Esophagus squamous epithelium (tissue), 5 donors: ENCODE data around the gene HAUS6. TPM values are rescaled to one million over a fixed set of nuclear protein-coding genes. Genes with fewer than 3 reads are reported as not detected.

Experiments
- DNase-seq: peaks from one replicate; lab custom pipeline; 2025; lab: John Stamatoyannopoulos, UW
- H3K27ac ChIP-seq, 4 donors: fragments of 200-600 bp; sonication (generic); one replicate each; pipeline ENCODE4 v1.5.1; 2016 to 2019; ENCODE audit warnings: mild to moderate bottlenecking in 1 of 4
- H3K27me3 ChIP-seq, 4 donors: fragments of 200-600 bp; sonication (generic); 1 replicate in 3 of 4; 2 replicates in 1 of 4; pipeline versions ENCODE4 v1.5.1 to v1.6.0; 2017 to 2021; ENCODE audit warnings: antibody characterized with exemption in 1 of 4
- H3K36me3 ChIP-seq, 3 donors: fragments of 200-600 bp; sonication (generic); one replicate each; pipeline ENCODE4 v1.5.1; 2016 to 2019
- H3K4me1 ChIP-seq, 3 donors: fragments of 200-600 bp; sonication (generic); one replicate each; pipeline ENCODE4 v1.5.1; 2017 to 2019
- H3K4me3 ChIP-seq, 4 donors: fragments of 200-600 bp; sonication (generic); 1 replicate in 3 of 4; 2 replicates in 1 of 4; pipeline ENCODE4 v1.5.1; 2016 to 2019; ENCODE audit warnings: mild to moderate bottlenecking in 2 of 4, moderate library complexity in 1 of 4
- H3K9me3 ChIP-seq, 3 donors: fragments of 200-600 bp; sonication (generic); one replicate each; pipeline ENCODE4 v1.5.1; 2016 to 2019
- POLR2A ChIP-seq, 4 donors: fragments of 450-650 bp; IDR thresholded peaks; one replicate each; pipeline ENCODE4 v1.6.1; 2017; ENCODE audit warnings: antibody characterized with exemption in 4 of 4, mild to moderate bottlenecking in 4 of 4, moderate library complexity in 3 of 4
- WGBS, 2 donors: methylation state at CpG; one replicate each; pipeline ENCODE4 v1.1.5; 2018; 5-methylcytosine and 5-hydroxymethylcytosine counted together
- intact Hi-C: fragments of 100-400 bp; cut with DNase I; formaldehyde crosslinking; loops from one replicate; pipeline ENCODE4 v1.15.0; 2022
- total RNA-seq, 4 donors: library from RNA; depleted of rRNA; stranded (reverse); fragments of >200 nt; gene quantifications; one replicate each; pipeline ENCODE4 v1.1.0, GENCODE V29; 2016
- TF ChIP-seq, protein P1 (sequence below), 6 experiments: fragments of 450-650 bp in 4 of 6; fragments of 200-600 bp in 2 of 6; sonication (generic) in 2 of 6; IDR thresholded peaks; one replicate each; pipeline ENCODE4 v1.5.1; 2016 to 2019; ENCODE audit warnings: antibody characterized with exemption in 6 of 6, mild to moderate bottlenecking in 4 of 6, moderate library complexity in 4 of 6
- donor health status: DM: yes; HTN: yes; CAD: no.

HAUS6 gene
- total RNA-seq, 4 donors from 2014 or later, result 3.1 to 9.3 (median 9.0) TPM

DNA sequence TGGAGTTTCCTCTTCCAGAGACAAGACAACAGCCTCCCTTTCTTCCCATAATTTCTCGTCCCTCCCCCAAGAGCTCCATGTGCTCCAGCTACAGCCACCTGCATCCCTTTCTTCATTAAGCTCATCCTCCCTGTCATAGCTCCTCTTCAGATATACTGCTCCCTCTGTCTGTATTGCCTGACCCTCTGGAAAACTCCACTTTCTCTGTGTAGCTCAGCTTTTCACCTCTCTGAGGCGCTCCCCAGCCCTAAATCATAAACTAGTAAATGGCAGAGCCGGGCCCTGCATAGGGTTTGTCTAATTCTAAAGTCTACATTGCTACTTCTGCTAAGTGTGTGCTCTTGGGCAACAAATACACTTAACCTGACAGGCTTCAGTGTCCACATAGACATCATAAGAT lies 33.4 kb upstream of the HAUS6 start:
- TF ChIP-seq, protein P1, sequence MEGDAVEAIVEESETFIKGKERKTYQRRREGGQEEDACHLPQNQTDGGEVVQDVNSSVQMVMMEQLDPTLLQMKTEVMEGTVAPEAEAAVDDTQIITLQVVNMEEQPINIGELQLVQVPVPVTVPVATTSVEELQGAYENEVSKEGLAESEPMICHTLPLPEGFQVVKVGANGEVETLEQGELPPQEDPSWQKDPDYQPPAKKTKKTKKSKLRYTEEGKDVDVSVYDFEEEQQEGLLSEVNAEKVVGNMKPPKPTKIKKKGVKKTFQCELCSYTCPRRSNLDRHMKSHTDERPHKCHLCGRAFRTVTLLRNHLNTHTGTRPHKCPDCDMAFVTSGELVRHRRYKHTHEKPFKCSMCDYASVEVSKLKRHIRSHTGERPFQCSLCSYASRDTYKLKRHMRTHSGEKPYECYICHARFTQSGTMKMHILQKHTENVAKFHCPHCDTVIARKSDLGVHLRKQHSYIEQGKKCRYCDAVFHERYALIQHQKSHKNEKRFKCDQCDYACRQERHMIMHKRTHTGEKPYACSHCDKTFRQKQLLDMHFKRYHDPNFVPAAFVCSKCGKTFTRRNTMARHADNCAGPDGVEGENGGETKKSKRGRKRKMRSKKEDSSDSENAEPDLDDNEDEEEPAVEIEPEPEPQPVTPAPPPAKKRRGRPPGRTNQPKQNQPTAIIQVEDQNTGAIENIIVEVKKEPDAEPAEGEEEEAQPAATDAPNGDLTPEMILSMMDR (IDR thresholded peaks at IDR 0.05), result no peak
- no peak for TF ChIP-seq POLR2A (IDR thresholded peaks at IDR 0.05)
- Histone ChIP-seq H3K27me3 (no peaks in the 10 kb centered on the region), H3K27ac (no peak overlapping the region), H3K9me3 (no peaks in the 10 kb centered on the region), H3K36me3 (no peaks in the 10 kb centered on the region), H3K4me3 (no peak overlapping the region), H3K4me1 (no peaks in the 10 kb centered on the region)
- DNase-seq, result no peak
- 81 to 91% methylated on average over 3 of the region's 3 CpGs for WGBS, 2 donors
- intact Hi-C loops, result no loop called here

DNA sequence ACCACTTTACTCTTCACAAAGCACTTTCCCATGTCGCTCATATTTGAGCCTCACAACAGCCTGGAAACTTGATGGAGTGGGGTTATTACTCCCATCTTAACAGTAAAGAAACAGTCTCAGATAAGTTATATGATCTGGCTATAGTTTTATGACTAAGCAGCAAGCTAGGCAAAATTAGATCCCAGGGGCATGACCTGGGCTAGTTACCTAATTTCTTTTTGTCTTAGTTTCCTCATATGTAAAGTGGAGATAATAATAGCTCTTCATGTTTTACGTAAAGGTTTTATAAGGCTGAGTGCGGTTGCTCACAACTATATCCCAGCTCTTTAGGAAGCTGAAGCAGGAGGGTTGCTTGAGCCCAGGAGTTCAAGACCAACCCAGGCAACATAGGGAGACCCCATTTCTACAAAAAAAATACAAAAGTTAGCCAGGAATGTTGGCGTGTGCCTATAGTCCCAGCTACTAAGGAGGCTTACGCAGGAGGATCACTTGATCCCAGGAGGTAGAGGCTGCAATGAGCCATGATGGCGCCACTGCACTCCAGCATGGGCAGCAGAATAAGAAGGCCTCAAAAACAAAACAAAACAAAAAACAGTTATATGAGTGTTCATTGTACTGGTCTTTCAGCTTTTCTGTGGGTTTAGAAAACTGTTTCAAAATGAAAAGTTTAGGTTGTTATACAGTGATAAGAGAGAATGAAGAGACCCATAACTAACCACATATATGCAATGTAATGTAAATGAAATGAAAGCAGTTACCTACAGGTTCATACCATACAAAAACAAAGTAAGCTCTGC lies 31.0 kb upstream of the HAUS6 start:
- DNase-seq, result no peak
- peaks cover 0 to 16% (median 12%) of the 10 kb centered on the region in 3 donors for H3K4me1 ChIP-seq
- no peaks in the 10 kb centered on the region for H3K9me3 ChIP-seq
- WGBS, 2 donors, result 81 to 83% methylated on average over 5 to 6 of the region's 6 CpGs
- no peaks in the 10 kb centered on the region for H3K27me3 ChIP-seq
- intact Hi-C loops, result no loop called here
- no peak overlapping the region for H3K4me3 ChIP-seq
- no peaks in the 10 kb centered on the region for H3K36me3 ChIP-seq
- TF ChIP-seq, protein P1 (IDR thresholded peaks at IDR 0.05), result no peak
- TF ChIP-seq POLR2A (IDR thresholded peaks at IDR 0.05), result no peak
- no peak overlapping the region for H3K27ac ChIP-seq

DNA sequence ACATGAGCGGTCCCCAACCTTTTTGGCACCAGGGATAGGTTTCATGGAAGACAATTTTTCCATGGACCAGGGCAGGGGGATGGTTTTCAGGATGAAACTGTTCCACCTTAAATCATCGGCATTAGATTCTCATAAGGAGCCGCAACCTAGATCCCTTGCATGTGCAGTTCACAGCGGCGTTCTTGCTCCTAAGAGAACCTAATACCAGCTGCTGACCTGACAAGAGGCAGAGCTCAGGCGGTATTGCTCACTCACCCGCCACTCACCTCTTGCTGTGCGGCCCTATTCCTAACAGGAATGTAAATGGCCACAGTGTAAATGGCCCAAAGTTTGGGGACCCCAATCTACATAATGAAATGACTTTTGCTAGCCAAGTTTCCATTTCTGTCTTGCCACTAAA lies 27.7 kb upstream of the HAUS6 start:
- peaks cover 0 to 2% (median 0%) of the 10 kb centered on the region in 3 donors for H3K36me3 ChIP-seq
- no peak for DNase-seq
- intact Hi-C loops, result no loop called here
- TF ChIP-seq POLR2A (IDR thresholded peaks at IDR 0.05), result no peak
- TF ChIP-seq, protein P1 (IDR thresholded peaks at IDR 0.05), result no peak
- no peaks in the 10 kb centered on the region for H3K27me3 ChIP-seq
- no peak overlapping the region for H3K4me3 ChIP-seq
- WGBS, 2 donors, result 74 to 84% methylated on average over 8 of the region's 8 CpGs
- H3K27ac ChIP-seq, result no peak overlapping the region
- H3K4me1 ChIP-seq, result peaks cover 0 to 49% (median 22%) of the 10 kb centered on the region in 3 donors
- H3K9me3 ChIP-seq, result no peaks in the 10 kb centered on the region

DNA sequence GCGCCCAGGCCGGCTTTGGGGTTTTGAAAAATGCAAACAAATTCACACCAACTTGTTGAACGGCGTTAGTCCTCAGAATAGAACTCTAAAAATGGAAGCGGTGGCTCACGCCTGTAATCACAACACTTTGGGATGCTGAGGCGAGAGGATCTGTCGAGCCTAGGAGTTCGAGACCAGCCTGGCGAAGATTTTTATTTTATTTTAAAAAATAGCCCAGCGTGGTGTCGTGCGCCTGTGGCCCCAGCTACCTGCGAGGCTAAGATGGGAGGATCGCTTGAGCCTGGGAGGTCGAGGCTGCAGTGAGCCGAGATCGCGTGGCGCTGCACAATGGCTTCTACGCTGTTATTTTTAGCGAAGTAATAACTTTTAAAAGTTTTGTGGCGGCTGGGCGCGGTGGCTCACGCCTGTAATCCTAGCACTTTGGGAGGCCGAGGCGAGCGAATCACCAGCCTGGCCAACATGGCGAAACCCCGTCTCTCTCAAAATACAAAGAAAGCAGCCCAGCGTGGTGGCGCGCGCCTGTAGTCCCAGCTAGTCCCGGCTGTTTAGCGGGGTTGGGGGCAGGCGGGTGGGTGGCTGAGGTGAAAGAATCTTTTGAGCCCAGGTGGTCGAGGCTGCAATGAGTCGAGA lies 25.3 kb upstream of the HAUS6 start:
- H3K4me1 ChIP-seq, result peaks cover 0 to 74% (median 34%) of the 10 kb centered on the region in 3 donors
- no peaks in the 10 kb centered on the region for H3K27me3 ChIP-seq
- TF ChIP-seq, protein P1 (IDR thresholded peaks at IDR 0.05), result no peak
- no peak for TF ChIP-seq POLR2A (IDR thresholded peaks at IDR 0.05)
- intact Hi-C loops, result no loop called here
- H3K36me3 ChIP-seq, result peaks cover 0 to 13% (median 3%) of the 10 kb centered on the region in 3 donors
- H3K4me3 ChIP-seq, result peak overlapping the region; percentile 58 to 83 (median 76)
- H3K27ac ChIP-seq, result peak overlapping the region; percentile 92 to 95 (median 94)
- WGBS, 2 donors, result 16 to 27% methylated on average over 19 to 24 of the region's 40 CpGs
- H3K9me3 ChIP-seq, result no peaks in the 10 kb centered on the region
- no peak for DNase-seq

DNA sequence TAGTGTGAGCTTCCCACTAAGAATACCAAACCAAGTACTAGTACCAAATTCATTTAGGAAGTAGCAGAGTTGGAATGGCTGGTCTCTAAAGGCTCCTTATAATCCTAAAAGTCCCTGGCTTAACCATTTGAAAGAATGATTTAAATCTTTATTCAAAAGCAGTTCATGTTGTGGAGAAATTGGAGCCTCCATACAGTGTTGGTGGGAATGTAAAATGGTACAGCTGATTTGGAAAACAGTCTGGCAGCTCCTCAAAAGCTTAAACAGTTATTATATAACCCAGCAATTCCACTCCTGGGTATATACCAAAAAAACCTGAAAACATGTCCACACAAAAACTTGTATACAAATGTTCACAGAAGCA lies 21.7 kb upstream of the HAUS6 start:
- Histone ChIP-seq H3K9me3 (no peaks in the 10 kb centered on the region), H3K27ac (peak overlapping the region; percentile 48 to 78 (median 63)), H3K4me3 (peak overlapping the region in 2 of 4 donors; percentile 18 to 78), H3K4me1 (peaks cover 0 to 71% (median 28%) of the 10 kb centered on the region in 3 donors), H3K27me3 (no peaks in the 10 kb centered on the region), H3K36me3 (peaks cover 0 to 49% (median 26%) of the 10 kb centered on the region in 3 donors)
- TF ChIP-seq, protein P1 (IDR thresholded peaks at IDR 0.05), result no peak
- TF ChIP-seq POLR2A (IDR thresholded peaks at IDR 0.05), result no peak
- intact Hi-C loops, result no loop called here
- no peak for DNase-seq
